AG04450 (cell line): ENCODE results near the gene TERB1. TPM values are rescaled to one million over a fixed set of nuclear protein-coding genes. Genes with fewer than 3 reads are reported as not detected.

Experiments
- CTCF ChIA-PET: fragments of 300-600, 350-600 bp; formaldehyde crosslinking; extraction: SDS; loops from one replicate; lab custom pipeline; 2022; ENCODE audit warnings: antibody characterized with exemption, inconsistent platforms; lab: Charles Lee
- POLR2A ChIA-PET: fragments of 350-600 bp; formaldehyde crosslinking; extraction: SDS; loops from one replicate; lab custom pipeline; 2021; ENCODE audit warnings: antibody characterized with exemption, inconsistent platforms; lab: Yijun Ruan, JAX
- DNase-seq: peaks from one replicate; pipeline ENCODE4 v3.0.0-alpha.2; 2011; ENCODE audit warnings: low read depth, low spot score
- H3K27ac ChIP-seq: one replicate; pipeline ENCODE4 v1.5.1; 2012; ENCODE audit warnings: low read depth, low read length, control low read depth
- H3K27me3 ChIP-seq: one replicate; pipeline ENCODE4 v1.6.0; 2012; ENCODE audit warnings: low read length; ENCODE audit not compliant: control insufficient read depth, insufficient read depth
- H3K4me3 ChIP-seq: 2 replicates; pipeline ENCODE4 v1.5.1; 2011; ENCODE audit warnings: mild to moderate bottlenecking, low read depth, low read length, control low read depth
- H3K9me3 ChIP-seq: 2 replicates; pipeline ENCODE4 v1.5.1; 2012; ENCODE audit warnings: low read length; ENCODE audit not compliant: control insufficient read depth, insufficient read depth
- CTCF ChIP-seq: IDR thresholded peaks from 2 replicates; pipeline ENCODE4 v1.5.1; 2011; ENCODE audit warnings: low read depth, low read length, control low read depth, inconsistent platforms
- polyA minus RNA-seq: library from RNA; depleted of rRNA, polyadenylated mRNA; stranded (reverse); fragments of >200 nt; gene quantifications from 2 replicates; pipeline ENCODE4 v1.2.3, GENCODE V29; 2011; rRNA and poly(A)+ RNA removed
- polyA plus RNA-seq: library from polyadenylated mRNA; depleted of rRNA; stranded (reverse); fragments of >200 nt; gene quantifications from 2 replicates; pipeline ENCODE4 v1.2.3, GENCODE V29; 2011; rRNA removed

Gene TERB1
- polyA plus RNA-seq (not detected in 2 replicates), polyA minus RNA-seq (not detected in 2 replicates)

- Histone ChIP-seq H3K27ac (no peak within 1 kb of the TSS), H3K9me3 (peaks cover 9% of the 10 kb centered on the region; the same call in 1 of the 2 replicates), H3K27me3 (no peaks in the 10 kb centered on the region), H3K4me3 (no peak within 1 kb of the TSS)
- POLR2A ChIA-PET, result no interaction called here
- CTCF ChIA-PET, result interaction anchor here (1.0 kb wide), 1 partner anchor 50 kb away, joined by 3 read pairs; the partner anchor contains the start of gene DYNC1LI2
- no peak for DNase-seq
- TF ChIP-seq CTCF, result no peak
Measured at GRCh38 chr16:66801320-66802105, at the start of gene TERB1. Gene TERB1 (minus strand): TSS chr16:66801584. CDS start chr16:66796798, 4,786 bp downstream.

- peaks cover 47% of the 10 kb centered on the region for H3K27me3 ChIP-seq
- no peak overlapping the region for H3K27ac ChIP-seq
Measured at GRCh38 chr16:66850115-66850815, 48.9 kb upstream of the TERB1 start.

GRCh38 chr16:66849549-66849948 lies 48.2 kb upstream of the TERB1 start:
- no peaks in the 10 kb centered on the region for H3K9me3 ChIP-seq
- no peak for DNase-seq
- peaks cover 49% of the 10 kb centered on the region for H3K27me3 ChIP-seq
- H3K4me3 ChIP-seq, result no peak overlapping the region
- TF ChIP-seq CTCF, result no peak
- no peak overlapping the region for H3K27ac ChIP-seq
- POLR2A ChIA-PET, result no interaction called here
- CTCF ChIA-PET, result interaction anchor here (0.7 to 11.7 kb wide), 5 partner anchors 18 to 444 kb away, joined by 3 to 97 read pairs (median 4); partner anchors contain the start of gene NAE1

More at GRCh38 chr16:66850115-66850815, 48.9 kb upstream of the TERB1 start:
- no peak for TF ChIP-seq CTCF
- CTCF ChIA-PET, result interaction anchor here (1.2 to 11.7 kb wide), 3 partner anchors 18 to 23 kb away, joined by 3 to 97 read pairs (median 10); partner anchors contain the start of gene NAE1
- H3K4me3 ChIP-seq, result no peak overlapping the region
- H3K9me3 ChIP-seq, result no peaks in the 10 kb centered on the region
- POLR2A ChIA-PET, result no interaction called here
- no peak for DNase-seq

GRCh38 chr16:66849021-66849420 lies 47.6 kb upstream of the TERB1 start:
- ChIA-PET POLR2A (no interaction called here), CTCF (interaction anchor here (0.7 to 11.7 kb wide), 5 partner anchors 18 to 444 kb away, joined by 3 to 97 read pairs (median 4); partner anchors contain the start of gene NAE1)

More at GRCh38 chr16:66849021-66849420, 47.6 kb upstream of the TERB1 start:
- TF ChIP-seq CTCF, result no peak
- H3K27me3 ChIP-seq, result peaks cover 54% of the 10 kb centered on the region
- H3K27ac ChIP-seq, result no peak overlapping the region
- no peak for DNase-seq
- H3K9me3 ChIP-seq, result no peaks in the 10 kb centered on the region
- no peak overlapping the region for H3K4me3 ChIP-seq
